ENCODE results near the gene CACNA1B. TPM values are rescaled to one million over a fixed set of nuclear protein-coding genes. Genes with fewer than 3 reads are reported as not detected.

The CACNA1B gene
- total RNA-seq, 1 experiment from 2014 or later: 0.34 TPM

DNA sequence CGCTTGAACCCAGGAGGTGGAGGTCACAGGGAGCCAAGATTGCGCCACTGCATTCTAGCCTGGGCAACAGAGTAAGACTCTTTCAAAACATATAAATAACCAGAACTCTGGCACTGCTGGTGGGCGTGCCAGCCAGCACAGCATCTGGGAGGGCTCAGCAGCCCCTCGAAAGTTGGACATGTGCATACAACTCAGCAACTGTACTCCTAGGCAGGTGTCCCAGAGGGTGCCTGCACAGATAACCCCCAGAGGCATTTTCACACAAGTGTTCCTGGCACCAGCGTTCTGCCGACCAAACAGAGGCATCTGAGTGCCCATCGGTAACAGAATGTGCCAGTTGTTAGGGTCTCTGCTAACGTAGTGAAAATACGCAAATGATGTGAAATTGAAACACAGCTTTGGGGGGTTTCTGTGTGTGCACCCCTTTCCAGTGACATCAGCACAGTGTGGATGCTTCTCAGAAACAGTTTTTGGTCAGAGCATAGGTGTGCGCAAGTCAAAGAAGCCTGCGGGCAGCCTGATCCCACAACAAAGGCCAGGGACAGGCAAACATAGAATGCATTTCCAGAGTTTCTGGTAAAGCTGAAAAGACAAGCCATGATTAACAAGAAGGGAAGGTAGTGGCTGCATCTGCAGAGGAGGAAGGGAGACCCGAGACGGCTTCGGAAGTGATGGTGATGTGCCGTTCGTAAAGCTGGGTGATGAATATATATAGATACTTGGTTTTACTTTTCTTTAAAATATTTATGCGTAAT lies 190.2 kb downstream of the CACNA1B start:
- Histone ChIP-seq H3K4me3 (ENCODE audit: low read depth, low read length, poor library complexity, severe bottlenecking) (no peak overlapping the region), H3K27ac (ENCODE audit: low read depth, low read length, poor library complexity, severe bottlenecking) (no peak overlapping the region), H3K36me3 (ENCODE audit: insufficient read depth, low read length, poor library complexity, severe bottlenecking) (no peaks in the 10 kb centered on the region), H3K4me1 (ENCODE audit: insufficient read depth, low read length, poor library complexity, severe bottlenecking) (no peaks in the 10 kb centered on the region), H3K9me3 (ENCODE audit: low read depth, low read length, poor library complexity, severe bottlenecking) (no peaks in the 10 kb centered on the region), H3K27me3 (replicated peaks; ENCODE audit: insufficient read depth, low read depth, low read length, poor library complexity) (no peaks in the 10 kb centered on the region)
- ChIA-PET POLR2A (ENCODE audit: low non-redundant PET) (interaction anchor here (0.6 kb wide), 1 partner anchor 8 kb away, joined by 4 read pairs; no protein-coding TSS in a partner anchor), CTCF (no interaction called here)
- intact Hi-C loops (cut with micrococcal nuclease; ENCODE audit: unreplicated experiment): no loop called here
- no peak for DNase-seq (ENCODE audit: low spot score)
- TF ChIP-seq EZH2 (IDR thresholded peaks at IDR 0.05; ENCODE audit: borderline replicate concordance, low read depth, low read length, poor library complexity, severe bottlenecking) (no peak), CTCF (conservative IDR thresholded peaks at IDR 0.05; ENCODE audit: low read depth, low read length) (no peak)
- BruUV-seq (replicated peaks): no TSS peak

GRCh38 chr9:138068601-138069035 lies 191.0 kb downstream of the CACNA1B start:
- BruUV-seq (replicated peaks): no TSS peak
- no peak for DNase-seq (ENCODE audit: low spot score)

DNA sequence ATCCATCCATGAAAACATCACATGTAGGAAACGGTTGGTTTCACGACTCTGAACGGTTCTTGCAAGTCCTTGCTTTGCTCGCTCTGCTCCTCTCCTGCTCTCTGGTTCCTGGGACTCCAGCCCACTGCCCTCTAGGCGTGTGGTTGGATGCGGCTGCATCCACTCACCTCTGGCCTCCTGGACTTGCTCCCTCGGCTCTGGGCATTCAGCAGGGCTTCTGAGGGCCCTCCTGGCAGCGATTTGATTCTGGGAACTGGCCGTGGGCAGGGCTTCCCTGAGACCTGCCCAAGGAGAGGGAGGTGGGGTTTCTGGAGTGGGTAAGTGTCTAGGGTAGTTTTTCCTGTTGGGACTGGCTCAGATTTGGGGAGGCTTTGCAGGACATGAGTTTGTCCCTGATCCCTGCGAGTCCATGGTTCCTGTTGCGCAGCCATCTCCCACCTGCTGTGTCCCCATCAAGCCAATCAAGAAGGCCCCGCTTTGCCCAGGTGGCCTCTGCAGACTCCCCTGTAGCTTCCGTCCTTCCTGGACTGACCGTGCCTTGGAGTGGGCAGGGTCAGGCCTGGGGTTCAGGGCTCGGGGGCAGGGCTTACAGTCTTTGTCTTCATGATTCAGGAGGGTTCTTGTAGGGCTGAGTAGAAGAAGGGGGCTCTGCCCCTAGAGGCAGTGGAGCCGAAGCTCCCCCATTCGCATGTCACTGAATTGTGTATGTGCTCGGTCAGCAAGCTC lies 192.3 kb downstream of the CACNA1B start:
- BruUV-seq (replicated peaks): no TSS peak
- POLR2A ChIA-PET (ENCODE audit: low non-redundant PET): no interaction called here

More at GRCh38 chr9:138068601-138069035, 191.0 kb downstream of the CACNA1B start:
- Histone ChIP-seq H3K27me3 (replicated peaks; ENCODE audit: insufficient read depth, low read depth, low read length, poor library complexity) (no peaks in the 10 kb centered on the region), H3K27ac (ENCODE audit: low read depth, low read length, poor library complexity, severe bottlenecking) (no peak overlapping the region), H3K4me3 (ENCODE audit: low read depth, low read length, poor library complexity, severe bottlenecking) (no peak overlapping the region), H3K4me1 (ENCODE audit: insufficient read depth, low read length, poor library complexity, severe bottlenecking) (no peaks in the 10 kb centered on the region), H3K36me3 (ENCODE audit: insufficient read depth, low read length, poor library complexity, severe bottlenecking) (no peaks in the 10 kb centered on the region), H3K9me3 (ENCODE audit: low read depth, low read length, poor library complexity, severe bottlenecking) (no peaks in the 10 kb centered on the region)
- CTCF ChIA-PET: no interaction called here
- POLR2A ChIA-PET (ENCODE audit: low non-redundant PET): interaction anchor here (0.6 kb wide), 1 partner anchor 7 kb away, joined by 4 read pairs; no protein-coding TSS in a partner anchor
- TF ChIP-seq CTCF (conservative IDR thresholded peaks at IDR 0.05; ENCODE audit: low read depth, low read length) (no peak), EZH2 (IDR thresholded peaks at IDR 0.05; ENCODE audit: borderline replicate concordance, low read depth, low read length, poor library complexity, severe bottlenecking) (no peak)
- intact Hi-C loops (cut with micrococcal nuclease; ENCODE audit: unreplicated experiment): no loop called here

More for the DNA sequence above, 192.3 kb downstream of the CACNA1B start:
- intact Hi-C loops (cut with micrococcal nuclease; ENCODE audit: unreplicated experiment): no loop called here
- Histone ChIP-seq H3K4me3 (ENCODE audit: low read depth, low read length, poor library complexity, severe bottlenecking) (no peak overlapping the region), H3K27ac (ENCODE audit: low read depth, low read length, poor library complexity, severe bottlenecking) (no peak overlapping the region), H3K27me3 (replicated peaks; ENCODE audit: insufficient read depth, low read depth, low read length, poor library complexity) (no peaks in the 10 kb centered on the region), H3K9me3 (ENCODE audit: low read depth, low read length, poor library complexity, severe bottlenecking) (no peaks in the 10 kb centered on the region), H3K36me3 (ENCODE audit: insufficient read depth, low read length, poor library complexity, severe bottlenecking) (no peaks in the 10 kb centered on the region), H3K4me1 (ENCODE audit: insufficient read depth, low read length, poor library complexity, severe bottlenecking) (no peaks in the 10 kb centered on the region)
- TF ChIP-seq EZH2 (IDR thresholded peaks at IDR 0.05; ENCODE audit: borderline replicate concordance, low read depth, low read length, poor library complexity, severe bottlenecking): no peak
- TF ChIP-seq CTCF (conservative IDR thresholded peaks at IDR 0.05; ENCODE audit: low read depth, low read length): no peak
- DNase-seq (ENCODE audit: low spot score): no peak
- CTCF ChIA-PET: no interaction called here
